Superior temporal gyrus (tissue), 1 donor: ENCODE results near the gene NFE2L2.
A peak's percentile ranks its signal among the peaks of the same experiment; 100 is the strongest.
"Not testable (repeated sequence)": the region's sequence is repeated elsewhere in the genome, so short reads cannot be mapped to it uniquely, and the experiment has no call there.

Source experiments
- DNase-seq: peaks from one replicate; pipeline ENCODE4 v3.0.0-alpha.2; 2016; ENCODE audit errors: extremely low spot score

NFE2L2 gene

DNA sequence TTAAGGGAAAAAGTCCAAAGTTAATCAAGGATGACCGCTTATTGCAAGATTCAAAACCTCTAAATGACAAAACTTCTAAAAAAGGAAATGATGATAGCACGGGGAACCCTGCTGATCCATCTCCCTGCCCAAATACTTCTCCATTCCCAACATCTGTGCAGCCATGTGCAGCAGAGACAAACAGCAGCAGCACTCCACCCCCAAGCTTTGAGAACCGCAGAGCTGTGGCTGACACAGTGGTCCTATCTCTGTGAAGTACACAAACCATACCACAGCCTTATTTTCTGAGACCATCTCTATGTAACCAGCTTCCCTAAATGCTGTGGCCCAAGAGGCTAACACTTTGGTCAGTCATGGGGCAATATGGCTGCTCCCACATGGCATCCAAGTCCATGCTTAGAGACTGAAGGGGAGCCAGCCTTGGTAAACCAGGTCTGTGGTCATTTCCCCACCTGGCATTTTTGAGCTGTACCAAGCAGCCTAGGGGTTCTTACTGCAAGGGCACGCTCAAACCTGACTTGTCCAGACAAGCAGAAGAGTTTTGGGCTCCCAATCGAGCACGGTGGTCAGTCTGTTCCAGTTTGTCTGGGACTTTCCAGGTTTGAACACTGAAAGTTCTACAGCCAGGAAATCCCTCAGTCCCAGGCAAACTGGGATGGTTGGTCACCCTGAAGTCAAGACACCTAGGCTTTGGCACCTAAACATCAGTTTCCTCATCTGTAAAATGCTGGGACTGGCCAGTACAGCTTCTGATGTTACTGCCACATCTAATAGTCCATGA, 17.1 kb upstream of the NFE2L2 start:
- no peak for DNase-seq

DNA sequence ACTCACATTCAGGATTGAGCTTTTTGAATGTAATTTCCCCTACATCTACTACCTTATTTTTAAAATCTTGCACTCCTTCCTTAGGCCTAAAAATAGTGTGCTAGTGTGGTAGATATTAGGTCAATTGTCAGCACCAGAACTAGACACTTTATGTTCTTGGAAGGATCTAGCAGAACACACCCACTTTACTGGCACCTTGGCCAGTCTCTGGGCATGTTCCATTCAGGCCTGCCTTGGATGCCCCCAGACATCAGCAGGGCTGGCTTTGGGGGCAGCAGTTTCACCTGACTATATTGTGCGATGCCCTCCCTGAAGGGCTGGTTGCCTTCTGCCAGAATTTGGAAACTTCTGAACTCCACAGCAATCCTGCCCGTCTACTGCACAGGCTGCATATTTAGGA, 15.3 kb upstream of the NFE2L2 start:
- no peak for DNase-seq

GRCh38 chr2:177275743-177276055, 11.2 kb upstream of the NFE2L2 start:
- DNase-seq: no peak

DNA sequence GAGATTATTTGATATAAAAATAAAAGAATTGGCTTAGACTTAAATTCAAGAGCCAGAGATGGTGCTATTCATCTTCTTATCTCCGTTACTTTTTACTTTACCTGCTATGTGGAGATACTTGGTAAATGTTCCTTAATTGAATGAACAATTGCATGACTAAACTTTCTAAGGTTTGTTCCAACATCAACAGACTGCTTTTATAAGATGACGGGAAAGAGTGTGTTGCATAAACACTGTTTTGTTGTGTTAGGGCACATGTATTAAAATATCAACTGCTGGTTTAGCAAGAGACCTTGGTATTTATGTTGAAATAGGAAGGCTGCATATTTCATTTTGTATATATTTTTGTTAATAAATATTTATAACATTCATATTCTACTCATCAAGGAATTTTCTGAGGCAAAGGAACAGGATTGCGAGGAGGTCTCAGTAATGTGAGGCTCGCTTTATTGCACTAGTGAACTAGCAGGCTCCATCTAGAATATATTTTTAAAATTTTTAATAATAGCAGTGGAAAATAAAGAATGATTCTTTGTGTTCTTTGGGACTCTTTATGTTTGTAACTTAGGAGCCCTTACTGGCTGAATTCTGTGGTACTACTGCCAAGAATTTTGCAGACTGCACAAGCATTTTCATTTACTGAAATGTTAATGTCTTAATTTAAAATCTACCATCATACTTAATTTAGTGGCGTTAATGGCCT, 10.7 kb upstream of the NFE2L2 start:
- DNase-seq: no peak

GRCh38 chr2:177273408-177273807, 8.9 kb upstream of the NFE2L2 start:
- no peak for DNase-seq

GRCh38 chr2:177272765-177273164, 8.2 kb upstream of the NFE2L2 start:
- no peak for DNase-seq

DNA sequence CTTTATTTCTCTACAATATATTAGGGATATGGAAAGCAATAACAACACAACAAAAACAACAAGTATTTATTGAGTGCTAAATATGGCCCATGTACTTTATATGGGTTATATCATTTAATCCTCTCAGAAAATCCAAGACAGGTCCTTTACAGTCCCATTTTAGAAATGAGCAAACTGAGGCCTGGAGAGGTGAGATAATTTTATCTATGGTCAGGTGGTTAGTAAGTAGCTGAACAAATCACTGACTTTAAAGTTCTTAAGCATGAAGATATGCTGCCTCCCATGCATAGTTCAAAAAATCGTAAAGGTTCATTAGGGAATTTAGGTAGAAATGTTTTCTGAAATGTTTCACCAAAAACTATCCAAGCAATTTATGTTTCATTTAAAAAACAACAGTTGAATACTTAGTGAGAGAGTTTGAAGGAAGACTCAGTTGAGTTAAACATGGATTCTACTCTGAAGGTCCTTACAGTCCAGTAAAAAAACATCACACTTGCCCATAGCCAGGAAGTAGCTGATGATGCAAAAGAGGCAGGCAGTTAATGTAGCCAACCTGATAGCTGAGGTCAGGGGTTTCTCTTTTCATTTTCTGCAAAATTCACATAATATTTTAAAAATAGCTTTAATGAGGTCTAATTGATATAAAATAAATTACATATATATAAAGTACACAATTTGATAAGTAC, 7.6 kb upstream of the NFE2L2 start:
- DNase-seq: no peak

GRCh38 chr2:177270531-177270930, 6.0 kb upstream of the NFE2L2 start:
- no peak for DNase-seq

- no peak for DNase-seq
Observed at GRCh38 chr2:177268901-177269300, 4.4 kb upstream of the NFE2L2 start.

- DNase-seq: no peak
Observed at GRCh38 chr2:177268187-177268871, 3.8 kb upstream of the NFE2L2 start.

- not testable (repeated sequence) for DNase-seq
Observed at GRCh38 chr2:177266955-177267354, 2.4 kb upstream of the NFE2L2 start.

- peak; percentile 42 for DNase-seq
Observed at GRCh38 chr2:177265824-177266817, 1.6 kb upstream of the NFE2L2 start.

DNA sequence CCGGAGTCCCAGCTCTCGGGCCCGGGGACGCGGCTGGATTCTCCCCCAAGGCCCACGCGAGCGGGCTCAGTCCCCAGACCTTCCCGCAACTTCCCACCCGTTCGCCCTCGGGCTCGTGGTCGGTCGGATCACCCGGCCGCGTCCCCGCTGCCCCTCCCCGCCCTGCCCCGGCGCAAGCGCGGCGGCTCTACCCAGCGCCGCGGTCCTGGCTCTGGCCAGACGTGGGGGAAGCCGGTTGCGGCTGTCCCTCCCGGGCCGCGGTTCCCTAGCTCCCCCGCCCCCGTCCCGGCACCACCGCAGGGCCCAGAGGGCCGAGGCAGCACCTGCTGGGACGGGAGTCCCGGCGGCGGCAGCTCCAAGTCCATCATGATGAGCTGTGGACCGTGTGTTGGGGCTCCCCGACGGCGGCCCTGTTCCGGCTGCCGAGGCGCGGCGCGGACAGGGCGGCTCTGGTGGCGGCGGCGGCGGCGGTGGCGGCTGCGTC, 276 bp downstream of the NFE2L2 start:
- no peak for DNase-seq

- peak; percentile 98 for DNase-seq
Observed at GRCh38 chr2:177263451-177264208, 897 bp downstream of the NFE2L2 start.

- no peak for DNase-seq
Observed at GRCh38 chr2:177262958-177263450, 1.5 kb downstream of the NFE2L2 start.

DNA sequence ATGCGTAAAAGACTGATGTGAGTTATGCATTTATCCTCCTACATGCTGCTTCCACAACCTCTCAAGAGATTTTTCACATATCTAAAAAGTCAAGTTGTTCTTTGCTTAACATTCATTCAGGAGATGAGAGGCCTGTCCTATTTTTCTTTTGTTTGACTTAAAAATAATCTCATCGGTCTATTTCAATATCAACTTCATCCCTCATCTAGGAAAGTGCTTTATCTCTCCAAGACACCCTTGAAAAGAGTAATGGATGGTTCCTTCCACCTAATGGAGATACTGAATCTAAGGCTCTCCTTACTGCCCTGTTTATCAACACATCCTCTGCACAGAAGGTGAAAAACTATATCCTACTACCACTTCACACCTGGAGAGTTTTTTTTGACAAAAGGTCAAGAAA, 2.4 kb downstream of the NFE2L2 start:
- peak; percentile 59 for DNase-seq

- no peak for DNase-seq
Observed at GRCh38 chr2:177261116-177262060, 3.1 kb downstream of the NFE2L2 start.

GRCh38 chr2:177260379-177260778, 4.1 kb downstream of the NFE2L2 start:
- DNase-seq: no peak

- DNase-seq: no peak
Observed at GRCh38 chr2:177258059-177258458, 6.5 kb downstream of the NFE2L2 start.
